SKM-1 treated with dmso at 0.1 percent for 144 hours (cell line): ENCODE measurements around the gene TNS3.
A peak's percentile ranks its signal among the peaks of the same experiment; 100 is the strongest.
"Not testable (repeated sequence)": the region's sequence is repeated elsewhere in the genome, so short reads cannot be mapped to it uniquely, and the experiment has no call there.

Source experiments
- DNase-seq: peaks from one replicate; lab custom pipeline; 2025; ENCODE audit not compliant: unreplicated experiment; lab: John Stamatoyannopoulos, UW

Gene TNS3

DNA sequence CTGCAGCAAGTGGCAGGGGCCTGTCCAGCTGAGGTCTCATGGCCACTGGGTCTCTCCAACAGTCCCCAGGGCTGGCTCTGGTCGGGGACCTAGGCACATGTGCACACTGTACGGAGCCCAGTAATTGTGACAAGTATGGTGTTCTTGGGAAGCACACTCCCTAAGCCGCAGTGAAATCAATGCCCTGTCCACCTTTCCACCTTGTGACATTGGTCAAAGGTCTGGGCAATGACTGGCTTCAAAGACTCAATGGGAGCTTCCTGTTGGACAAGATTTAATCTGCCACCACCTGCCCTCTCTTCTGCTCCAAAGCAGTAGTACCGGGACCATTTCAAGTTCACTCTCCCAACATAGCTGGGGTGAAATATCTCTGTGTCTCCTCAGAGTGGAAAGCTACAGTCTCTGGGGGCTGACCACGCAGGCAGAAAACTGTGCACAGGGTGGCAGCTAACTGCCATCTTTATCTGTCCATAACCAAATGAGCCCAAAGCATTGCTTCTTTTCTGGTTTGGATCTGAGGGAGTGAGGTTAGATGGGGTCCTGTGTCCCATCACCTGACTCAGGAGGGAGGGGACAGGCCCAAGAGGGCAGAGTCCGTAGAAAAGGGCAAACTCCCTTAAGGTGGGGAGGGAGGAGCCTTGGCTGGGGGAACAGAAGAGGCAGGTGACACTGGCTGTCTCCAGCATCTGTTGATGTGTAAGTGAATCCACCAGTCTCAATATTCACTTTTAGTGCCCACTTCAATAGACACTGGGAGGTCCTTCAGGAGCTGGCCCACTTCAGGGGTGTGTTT is 307.7 kb downstream of the TNS3 start:
- no peak for DNase-seq

DNA sequence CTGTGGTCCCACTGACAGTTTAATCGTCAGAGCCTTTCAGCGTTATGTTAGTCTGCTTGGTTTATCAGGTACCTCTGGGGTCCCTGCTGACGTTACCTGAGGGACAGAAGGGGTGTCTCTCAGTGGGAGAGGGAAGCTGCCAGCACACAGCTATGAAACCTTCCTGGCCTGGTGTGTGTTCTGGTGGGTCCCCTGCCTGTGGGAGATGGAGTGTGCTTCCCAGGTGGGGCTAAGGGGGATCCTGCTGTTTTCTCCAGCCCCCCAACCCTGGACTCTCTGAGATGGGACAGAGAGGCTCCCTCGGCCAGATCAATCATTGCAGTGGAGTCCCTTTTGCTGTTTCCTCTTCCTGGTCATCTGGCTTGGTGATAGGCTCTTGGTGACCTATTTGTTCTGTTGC is 308.8 kb downstream of the TNS3 start:
- no peak for DNase-seq

DNA sequence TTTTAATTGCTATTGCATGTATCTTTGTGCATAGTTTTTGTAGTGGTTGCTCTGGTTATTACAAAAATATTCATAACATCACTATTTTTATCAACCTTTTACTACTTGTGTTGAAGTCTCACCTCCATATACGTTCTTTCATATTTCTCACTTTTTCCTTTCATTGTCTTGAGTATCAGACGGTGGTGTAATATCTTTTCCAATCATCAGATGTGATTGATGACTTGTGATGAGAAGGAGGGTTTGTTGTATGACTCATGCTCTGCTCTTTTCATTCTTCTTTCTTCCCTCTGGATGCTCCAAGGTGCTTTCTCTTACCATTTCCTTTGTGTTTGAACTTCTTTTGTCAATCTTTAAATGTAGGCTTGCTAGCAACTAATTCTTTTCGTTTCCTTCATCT is 310.2 kb downstream of the TNS3 start:
- DNase-seq = no peak

DNA sequence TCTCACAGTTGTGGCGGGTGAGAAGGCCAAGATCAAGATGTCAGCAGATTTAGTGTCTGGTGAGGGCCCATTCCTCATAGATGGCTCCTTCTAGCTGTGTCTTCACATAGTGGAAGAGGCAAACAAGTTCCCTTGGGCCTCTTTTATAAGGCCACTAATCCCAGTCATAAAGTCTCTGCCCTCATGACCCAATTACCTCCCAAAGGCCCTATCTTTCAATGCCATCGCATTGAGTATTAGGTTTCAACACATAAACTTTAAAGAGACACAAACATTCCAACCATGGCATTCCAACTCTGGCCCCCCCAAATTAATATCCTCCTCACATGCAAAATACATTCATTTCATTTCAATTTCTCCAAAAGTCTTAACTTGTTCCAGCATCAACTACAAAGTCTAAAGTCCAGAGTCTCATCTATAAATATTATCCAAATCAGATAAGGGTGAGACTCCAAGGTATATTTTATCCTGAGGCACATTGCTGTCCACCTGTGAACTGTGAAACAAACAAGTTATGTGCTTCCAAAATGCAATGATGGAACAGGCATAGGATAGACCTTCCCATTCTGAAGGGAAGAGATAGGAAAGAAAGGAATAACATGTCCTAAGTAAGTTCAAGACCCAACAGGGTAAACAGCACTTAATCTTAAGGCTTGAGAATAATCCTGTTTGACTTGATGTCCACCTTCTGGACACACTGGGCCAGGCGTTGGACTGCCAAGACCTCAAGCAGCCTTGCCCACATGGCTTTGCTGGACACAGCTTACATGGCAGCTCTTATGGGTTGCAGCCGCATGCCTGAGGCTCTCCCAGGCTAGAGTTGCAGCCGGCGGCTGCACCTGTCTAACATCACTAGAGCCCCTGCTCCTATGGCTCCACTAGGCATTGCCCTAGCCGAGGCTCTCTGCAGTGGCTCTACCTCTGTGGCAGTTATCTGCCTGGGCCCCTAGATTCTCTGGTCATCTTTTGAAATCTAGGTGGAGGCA is 312.8 kb downstream of the TNS3 start:
- no peak for DNase-seq

DNA sequence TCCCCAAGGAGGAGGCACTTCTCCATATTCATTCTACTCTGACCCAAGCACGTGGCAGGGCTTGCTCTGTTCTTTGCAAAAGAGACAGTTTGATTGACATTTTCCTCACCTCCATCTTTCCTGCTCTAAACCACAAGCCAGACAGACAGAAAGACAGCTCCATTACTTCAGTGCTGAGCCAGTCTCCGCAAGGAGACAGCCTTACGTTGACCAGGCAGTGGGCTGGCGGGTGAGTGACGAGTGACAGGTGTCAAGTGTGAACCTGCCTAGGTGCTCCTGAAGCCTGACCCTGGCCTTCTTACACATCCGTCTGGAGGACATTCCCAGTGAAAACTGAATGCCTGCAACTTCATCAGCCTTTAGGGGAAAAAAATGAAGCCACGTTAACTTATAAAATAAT is 314.6 kb downstream of the TNS3 start:
- no peak for DNase-seq

DNA sequence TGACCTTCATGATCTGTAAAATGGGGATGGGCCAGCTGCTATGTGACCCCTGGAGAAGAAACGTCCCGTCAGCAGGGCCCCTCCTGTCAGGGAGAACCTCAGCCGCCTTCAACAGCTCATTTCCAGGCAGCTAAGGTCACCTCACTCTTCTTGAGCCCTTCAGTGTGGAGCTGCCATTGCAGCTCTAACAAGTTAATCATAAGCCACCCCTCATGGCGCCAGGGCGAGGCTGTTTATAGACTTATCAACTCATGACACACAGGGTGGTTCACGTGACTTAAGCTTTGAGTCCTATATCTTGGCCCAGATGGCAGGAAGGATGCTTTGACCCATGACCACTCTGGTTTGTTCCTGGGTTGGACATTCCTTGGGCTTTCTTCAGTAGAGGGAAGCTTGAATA is 315.1 kb downstream of the TNS3 start:
- no peak for DNase-seq

DNA sequence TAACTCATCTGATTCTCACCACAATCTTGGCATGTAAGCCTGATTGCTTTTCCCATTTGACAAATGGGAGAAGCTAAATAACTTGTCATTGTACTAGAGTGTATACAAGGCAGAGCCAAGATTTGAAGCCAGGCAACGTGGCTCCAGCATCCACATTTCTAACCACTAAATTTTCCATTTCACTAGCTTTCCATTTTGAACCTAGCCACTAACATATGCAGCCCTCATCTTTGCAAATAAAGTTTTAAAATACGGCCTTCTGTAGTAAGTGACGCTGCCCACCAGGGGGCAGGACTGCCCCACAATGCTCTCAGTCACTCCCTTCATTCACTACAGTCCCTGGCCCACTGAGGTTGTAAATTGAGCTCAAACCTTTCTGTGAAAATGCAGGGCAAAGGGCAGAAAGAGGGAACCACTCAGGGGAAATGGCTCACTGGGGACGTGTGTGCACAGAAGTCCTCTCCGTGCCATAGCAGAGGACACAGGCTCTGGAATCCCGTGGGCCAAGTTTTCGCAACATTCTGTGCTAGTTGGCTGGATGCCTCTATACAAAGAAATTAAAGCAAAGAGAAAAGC is 315.7 kb downstream of the TNS3 start:
- peak; percentile 65 for DNase-seq

DNA sequence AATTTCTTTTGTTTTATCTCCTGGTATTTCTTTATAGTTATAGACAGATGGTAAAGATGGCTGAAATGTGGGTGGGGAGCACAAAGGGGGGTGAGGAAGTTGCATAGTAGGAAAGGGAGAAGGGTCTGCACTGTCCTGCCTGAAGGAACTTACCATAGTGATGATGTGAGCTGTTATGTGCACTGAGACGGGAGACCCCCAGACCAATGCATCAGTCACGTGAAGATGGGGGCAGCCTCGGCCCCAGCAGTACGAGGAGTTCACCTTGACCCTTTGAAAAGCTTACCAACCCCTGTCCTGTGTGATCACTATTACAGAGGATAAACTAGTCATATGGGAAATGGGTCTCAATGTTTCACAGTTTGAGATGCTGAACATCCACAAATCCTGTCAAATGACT is 316.3 kb downstream of the TNS3 start:
- no peak for DNase-seq

DNA sequence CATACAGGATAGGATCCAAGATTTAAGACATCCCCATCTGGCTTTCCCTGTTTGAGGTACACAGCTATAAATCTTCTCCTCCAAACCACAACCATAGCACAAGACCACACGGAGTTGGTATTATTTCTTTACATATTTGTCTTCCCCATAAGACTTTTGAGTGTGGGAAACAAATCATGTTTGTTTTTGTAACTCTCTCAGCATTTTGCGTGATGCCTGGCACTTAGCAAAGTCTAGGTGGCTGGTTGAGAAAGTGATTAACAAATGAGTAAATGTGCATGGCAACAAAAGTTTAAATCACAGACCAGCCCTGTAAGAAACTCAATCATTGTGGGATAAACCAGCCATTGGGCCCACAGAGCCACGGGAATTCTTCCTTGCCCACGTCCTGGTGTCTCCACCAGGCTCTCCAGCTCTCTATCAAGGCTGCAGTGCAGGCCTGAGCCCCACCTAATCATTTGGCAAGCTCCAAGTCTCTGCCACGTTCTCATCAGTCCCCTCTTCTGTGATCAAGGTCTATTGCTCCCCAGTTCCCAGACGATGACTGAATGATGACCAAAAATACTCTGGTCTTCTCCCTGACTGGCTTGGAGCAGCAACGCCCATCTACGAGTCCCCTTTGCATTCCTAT is 317.8 kb downstream of the TNS3 start:
- DNase-seq = no peak

DNA sequence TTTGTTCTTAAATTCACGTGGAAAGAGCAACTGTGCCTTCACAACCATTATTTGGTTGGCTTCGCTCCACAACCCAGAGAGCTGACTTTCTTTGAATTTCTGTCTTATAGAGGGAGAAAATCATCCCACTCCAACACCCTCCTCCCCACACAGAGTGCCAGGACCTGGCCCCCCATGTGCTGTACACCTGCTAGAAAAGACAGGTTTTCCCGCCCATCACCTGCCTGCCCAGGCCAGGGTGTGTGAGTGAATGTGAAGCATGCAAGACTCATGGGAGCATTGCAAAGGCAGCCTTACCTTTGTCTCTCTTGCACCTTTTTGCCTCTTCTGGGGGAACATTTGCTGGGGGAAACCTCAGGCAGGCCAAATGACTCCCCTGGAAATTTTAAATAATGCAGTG is 319.0 kb downstream of the TNS3 start:
- DNase-seq = no peak

DNA sequence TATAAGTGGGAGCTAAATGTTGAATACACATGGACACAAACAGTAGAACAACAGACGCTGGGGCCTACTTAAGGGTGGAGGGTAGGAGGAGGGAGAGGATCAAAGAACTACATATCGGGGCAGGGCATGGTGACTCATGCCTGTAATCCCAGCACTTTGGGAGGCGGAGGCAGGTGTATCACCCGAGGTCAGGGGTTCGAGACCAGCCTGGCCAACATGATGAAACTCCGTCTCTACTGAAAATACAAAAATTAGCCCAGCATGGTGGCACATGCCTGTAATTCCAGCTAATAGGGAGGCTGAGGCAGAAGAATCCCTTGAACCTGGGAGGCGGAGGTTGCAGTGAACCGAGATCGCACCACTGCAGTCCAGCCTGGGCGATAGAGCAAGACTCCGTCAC is 319.8 kb downstream of the TNS3 start:
- not testable (repeated sequence) for DNase-seq

DNA sequence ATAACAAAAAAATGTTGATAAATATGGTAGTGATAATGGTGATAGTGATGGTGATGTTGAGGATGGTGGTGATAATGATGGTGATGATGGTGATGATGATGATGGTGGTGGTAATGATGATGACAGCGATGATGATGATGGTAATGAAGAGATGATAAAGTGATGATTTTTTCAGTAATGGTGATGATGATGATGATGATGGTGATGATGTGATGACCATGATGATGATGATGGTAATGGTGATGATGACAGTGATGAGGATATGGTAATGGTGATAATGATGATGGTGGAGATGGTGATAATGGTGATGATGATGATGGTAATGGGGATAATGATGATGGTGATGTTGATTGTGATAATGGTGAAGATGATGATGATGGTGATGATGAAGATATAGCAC is 321.6 kb downstream of the TNS3 start:
- DNase-seq = no peak

DNA sequence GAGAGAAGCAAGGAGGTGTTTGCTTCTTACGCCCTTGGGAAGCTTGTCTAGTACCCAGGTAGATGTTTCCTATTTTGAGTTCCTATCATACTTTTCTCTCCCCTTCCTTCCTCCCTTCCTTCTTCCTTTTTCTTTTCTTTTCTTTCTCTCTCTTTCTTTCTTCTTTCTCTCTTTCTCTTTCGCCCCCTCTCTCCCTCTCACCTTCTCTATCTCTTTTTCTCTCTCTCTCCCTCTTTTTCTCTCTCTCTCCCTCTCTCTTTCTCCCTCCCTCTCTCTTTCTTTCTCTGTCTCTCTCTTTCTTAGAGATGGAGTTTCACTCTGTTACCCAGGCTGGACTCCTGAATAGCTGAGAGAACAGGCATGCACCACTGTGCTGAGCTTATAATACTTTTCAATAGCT is 322.2 kb downstream of the TNS3 start:
- no peak for DNase-seq

DNA sequence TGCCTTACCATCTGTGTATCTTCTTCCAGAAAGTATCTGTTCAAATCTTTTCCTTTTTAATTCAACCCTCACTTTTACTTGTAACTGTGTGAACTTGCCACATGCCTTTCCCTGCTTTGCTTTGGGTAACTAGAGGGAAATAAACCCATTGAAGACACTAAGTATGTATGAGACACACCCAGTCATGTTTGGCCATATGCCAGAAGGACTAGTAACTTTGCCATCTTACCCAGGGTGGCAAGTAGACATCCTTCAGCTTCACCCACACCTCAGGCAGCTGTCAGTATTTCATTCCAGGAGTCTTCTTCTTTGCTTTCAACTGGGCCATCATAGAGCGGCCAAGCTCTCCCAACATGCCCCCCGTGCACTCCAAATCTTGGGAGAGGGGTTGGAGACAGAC is 323.1 kb downstream of the TNS3 start:
- no peak for DNase-seq

DNA sequence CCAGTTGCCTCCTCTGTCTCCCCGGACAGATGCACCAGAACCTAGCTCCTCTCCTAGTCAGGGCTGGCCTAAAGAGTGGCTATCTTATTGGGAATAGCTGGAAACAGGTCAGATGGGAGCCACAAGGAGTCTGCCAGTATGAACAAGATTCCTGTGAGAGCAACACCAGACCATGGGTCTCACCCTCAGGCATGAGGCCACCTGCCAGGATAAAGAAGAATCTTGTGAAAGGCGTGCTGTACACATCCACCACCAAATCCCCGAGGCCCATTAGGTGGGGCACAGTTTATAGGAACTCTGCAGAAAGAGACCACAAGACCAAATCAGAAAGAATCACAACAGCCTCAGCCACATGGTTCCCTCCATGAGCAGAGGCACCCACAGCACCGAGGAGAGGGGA is 325.9 kb downstream of the TNS3 start:
- DNase-seq = no peak

DNA sequence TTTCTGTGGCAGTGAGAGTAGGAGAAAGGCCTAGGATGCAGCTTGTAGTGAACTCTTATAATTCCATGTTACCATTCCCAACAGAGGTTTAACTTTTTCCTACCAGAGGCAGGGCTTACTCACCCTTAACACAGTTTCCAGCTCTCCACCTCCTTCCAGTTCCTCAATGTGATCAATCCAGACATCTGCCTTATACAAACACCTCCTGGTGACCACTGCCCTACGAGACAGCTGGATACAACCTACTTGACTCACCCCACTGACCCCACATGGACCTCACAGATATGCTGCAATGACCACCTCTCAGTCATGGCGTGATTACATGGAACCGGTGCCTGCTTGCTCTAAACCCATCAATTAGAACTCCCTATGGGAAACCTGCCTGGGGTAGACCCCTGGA is 326.5 kb downstream of the TNS3 start:
- no peak for DNase-seq

DNA sequence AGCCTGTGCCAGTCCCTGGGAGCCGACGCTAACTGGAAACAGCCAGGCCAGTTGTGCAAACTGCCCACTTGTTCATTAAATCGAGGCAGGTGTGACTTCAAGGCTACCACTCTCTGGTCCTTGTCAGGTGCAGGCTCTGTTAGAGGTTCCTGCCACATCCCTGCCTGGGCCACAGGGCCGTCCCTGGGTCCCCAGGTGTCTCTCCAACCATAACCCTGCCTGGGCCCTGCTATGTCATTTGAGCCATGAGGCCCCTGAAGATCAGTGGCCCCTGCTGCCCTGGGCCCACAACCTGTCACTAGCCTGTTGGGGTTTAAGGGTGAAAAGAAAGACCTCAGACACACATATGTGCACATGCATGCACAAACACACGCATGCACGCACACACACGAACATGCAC is 326.9 kb downstream of the TNS3 start:
- DNase-seq = no peak

DNA sequence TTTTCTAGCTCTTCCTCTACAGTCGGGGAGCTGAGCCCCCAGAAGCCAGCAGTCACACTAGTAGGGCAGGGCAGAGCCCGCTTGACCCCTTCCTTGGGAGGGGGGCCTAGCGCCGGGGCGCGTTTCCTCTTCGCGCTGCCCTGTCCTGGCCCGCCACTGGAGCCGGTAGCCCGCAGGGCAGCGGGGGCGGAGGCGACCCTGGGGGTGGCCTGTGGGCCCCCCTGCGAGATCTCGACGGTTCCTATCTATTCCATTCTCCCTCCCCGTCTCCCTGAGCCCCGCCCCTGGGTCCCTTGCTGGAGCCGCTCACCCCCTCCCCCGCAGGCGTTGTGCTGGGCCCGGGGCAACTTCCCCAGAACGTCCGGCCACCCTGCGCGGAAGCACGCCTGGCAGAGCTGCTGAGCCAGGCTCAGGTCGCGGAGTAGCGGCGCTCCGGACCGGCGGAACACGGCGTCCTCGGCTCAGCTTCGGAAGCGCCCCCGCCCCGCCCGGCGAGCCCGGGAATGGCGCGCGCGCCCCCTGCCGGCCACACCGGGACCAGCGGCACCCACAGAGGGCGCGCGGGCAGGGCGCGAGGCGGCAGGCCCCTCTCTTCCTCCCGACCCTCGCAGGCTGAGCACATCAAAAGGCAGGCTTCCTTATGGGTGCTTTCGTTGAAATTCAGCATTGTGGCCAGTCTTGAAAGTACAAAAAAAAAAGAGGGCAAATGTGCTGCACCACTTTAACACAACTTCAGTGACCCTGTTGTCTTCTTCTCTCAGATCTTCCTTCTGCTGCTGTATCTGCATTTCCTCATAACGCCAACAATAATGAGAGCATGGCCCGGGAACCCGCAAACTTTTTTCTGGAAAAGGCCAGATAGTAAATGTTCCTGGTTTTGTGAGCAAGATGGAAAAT is 327.6 kb downstream of the TNS3 start:
- DNase-seq = peak; percentile 68

DNA sequence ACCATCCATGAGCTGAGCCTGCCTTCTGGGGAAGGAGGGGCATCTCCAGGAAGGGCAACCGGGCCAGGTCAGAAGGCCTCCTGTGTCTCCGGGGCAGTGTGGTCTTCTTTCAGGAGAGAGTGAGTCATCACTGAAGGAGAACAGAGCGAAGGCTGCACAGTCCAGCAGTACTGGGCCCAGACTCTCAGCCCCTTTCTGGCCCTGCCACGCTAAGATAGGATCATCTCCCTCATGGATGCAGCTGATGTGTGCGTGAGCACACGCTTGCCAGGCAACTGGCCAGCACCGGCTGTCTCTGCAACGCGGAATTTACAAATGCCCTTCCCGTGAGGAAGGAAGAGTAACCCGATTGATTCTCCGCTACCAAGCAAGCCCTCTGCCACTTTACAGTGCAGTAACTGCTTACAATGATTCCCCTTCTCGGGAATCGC is 328.2 kb downstream of the TNS3 start:
- DNase-seq = peak; percentile 78

DNA sequence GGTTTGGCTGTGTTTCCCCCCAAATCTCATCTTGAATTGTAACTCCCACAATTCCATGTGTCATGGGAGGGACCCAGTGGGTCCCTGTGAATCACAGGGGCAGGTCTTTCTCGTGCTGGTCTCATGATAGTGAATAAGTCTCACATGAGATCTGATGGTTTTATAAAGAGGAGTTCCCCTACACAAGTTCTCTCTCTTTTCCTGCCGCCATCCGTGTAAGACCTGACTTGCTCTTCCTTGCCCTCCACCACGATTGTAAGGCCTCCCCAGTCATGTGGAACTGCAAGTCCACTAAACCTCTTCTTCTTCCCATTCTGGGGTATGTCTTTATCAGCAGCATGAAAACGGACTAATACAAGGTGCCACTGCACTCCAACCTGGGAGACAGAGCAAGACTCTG is 329.2 kb downstream of the TNS3 start:
- no peak for DNase-seq
